ENCODE results near the gene RAC2.
"Not testable (repeated sequence)": the region's sequence is repeated elsewhere in the genome, so short reads cannot be mapped to it uniquely, and the experiment has no call there.

RAC2 gene

DNA sequence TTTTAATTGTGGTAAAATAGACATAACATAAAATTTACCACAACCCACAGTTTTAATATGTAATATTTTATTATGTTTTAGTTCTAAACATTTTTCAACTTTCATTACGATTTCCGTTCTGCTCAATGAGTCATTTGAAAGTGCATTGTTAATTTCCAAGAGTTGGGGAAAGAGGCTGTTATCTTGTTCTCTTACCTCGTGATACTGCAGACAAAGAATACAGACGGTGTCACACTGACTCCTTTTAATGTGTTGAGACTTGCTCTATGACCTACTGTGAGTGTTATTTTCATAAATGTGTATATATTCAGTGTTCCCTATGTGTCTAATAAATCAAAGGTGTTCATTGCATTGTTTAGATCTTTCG is 10.8 kb upstream of the RAC2 start:
- no peak for DNase-seq (ENCODE audit: low spot score)

DNA sequence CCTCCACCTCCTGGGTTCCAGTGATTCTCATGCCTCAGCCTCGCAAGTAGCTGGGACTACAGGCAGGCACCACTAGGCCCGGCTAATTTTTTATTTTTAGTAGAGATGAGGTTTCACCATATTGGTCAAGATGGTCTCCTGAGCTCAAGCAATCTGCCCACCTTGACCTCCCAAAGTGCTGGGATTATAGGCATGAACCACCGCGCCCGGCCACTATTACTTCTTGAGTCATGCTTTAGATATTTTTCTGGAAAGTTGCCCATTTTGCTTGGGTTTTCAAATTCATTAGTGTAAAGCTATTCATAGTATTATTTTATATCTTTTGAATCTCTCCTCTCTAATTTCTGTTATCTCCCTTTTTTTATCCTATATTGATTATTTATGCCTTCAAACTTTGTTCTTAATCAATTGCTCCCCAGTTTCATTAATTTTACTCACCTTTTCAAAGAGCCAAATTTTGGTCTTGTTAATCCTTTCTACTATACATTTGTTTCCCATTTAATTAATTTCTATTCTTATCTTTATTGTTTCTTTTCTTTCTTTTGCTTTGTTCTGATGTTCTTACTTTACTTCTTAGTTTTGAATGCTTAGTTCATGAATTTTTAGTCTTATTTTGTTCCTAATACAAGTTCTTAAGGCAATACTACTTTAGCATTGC is 10.3 kb upstream of the RAC2 start:
- DNase-seq (ENCODE audit: low spot score): peak; percentile 61

DNA sequence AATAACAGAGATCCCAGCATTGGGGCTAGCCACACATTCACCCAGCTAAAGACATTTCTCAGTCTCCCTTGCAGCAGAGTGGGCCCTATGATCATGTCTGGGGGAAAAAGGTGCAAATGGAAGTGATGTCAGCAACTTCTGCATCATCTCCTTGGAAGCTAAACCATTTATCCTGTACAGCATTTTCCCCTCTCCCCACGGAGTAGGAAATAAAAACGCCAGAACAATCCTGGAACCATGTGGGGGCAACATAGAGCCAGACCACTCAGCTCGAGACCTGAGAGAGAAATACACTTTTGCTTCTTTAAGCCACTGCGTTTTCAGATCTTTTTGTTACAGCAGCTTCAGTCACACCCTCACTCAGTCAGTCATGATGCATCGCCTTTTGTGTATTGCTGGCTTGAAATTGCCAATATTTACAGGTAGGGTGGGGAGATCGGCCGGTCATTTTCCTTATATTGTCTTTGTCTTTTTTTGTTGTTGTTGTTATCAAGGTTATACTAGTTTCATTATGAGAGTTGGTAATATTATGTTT is 9.1 kb upstream of the RAC2 start:
- no peak for DNase-seq (ENCODE audit: low spot score)

DNA sequence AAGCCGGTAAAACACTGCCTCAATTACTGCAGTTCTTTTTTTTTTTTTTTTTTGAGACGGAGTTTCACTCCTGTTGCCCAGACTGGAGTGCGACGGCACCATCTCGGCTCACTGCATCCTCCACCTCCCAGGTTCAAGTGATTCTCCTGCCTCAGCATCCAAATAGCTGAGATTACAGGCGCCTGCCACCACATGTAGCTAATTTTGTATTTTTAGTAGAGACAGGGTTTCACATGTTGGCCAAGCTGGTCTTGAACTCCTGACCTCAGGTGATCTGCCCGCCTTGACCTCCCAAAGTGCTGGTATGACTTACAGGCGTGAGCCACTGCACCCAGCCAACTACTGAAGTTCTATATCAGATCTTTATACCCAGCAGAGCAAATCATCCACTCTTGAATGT is 7.8 kb upstream of the RAC2 start:
- not testable (repeated sequence) for DNase-seq (ENCODE audit: low spot score)

DNA sequence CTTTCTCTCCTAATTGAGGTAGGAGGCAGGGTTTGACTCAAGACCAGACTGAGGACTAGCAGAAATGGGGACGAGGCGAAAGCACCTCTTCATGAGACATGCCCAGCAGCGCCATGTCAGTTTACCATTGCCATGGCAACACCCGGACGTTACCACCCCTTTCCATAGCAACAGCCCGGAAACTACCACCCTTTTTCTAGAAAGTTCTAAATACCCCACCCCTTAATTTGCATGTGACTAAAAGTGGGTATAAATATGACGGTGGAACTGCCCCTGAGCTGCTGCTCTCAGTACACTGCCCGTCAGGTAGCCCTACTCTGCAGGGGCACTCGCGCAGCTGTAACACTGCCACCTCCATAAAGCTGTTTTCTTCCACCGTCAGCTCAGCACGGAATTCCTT is 5.9 kb upstream of the RAC2 start:
- DNase-seq (ENCODE audit: low spot score): no peak

DNA sequence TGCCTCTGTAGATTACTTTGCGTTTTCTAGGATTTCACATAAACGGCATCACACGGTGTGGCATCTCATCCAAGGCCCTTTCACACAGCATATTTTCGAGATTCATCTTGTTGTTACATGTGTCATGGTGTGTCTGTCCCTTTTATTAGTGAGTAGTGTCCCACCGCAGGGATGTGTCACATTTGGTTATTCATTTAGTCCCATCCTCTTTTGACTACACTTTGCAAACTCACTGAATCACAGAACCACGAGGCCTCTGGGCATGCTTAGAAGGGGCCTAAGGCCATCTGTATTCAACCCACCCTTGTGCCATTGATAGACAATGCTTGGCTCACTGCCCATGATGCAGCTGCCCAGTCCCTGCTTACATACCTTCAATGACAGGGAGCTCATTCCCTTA is 4.2 kb upstream of the RAC2 start:
- DNase-seq (ENCODE audit: low spot score): peak; percentile 35

DNA sequence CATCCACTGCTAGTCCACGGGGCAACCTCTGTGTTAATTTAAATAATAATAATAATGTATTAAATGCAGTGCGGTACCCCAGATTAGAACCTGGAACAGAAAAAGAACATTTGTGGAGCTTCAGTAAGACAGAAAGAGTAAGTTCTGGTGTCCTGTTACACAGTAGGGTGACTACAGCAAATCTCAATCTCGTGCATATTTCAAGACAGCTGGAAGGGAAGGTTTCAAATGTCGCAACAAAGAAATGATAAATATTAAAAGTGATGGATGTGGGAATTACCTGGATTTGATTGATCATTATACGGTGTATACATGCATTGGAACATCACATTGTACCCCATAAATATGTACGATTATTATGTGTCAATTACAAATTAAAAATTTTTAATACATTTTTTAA is 1.7 kb upstream of the RAC2 start:
- DNase-seq (ENCODE audit: low spot score): no peak

DNA sequence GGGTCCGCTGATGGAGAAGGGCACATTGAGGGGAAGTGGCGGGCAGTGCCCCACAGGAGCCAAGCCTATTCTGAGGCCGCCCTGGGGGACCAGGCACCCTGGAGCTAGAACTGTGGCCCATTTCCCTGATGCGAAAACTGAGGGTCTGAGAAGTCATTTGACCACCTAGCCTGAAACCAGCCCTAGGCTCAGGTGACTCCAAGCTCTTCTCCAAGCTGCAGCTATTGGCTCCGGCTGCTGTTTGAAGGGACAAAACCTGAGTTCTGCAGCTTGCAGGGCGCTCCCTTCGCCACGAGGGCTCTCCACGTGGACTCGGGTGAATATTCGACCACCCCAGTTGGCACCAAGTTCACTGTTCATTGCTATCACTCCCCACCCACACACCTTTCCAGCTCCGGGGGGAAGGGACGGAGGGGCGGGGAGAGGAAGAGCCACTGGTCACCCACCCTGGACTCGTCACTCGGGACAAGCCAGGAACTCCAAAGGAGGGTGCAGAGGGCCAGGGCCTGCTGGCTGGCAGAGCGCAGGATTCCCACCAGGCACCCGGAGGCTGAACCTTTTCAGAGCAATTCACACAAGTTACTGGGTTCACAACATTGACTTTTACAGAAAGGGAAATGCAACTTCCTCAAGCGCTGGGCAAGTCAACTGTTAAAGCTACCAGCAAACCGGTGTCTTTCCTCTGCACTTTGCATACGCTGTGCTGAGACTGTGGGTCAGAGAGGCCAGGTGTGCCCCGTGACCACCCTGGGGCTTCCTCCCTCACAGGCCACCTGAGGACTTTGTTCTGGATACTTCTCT is 1.1 kb upstream of the RAC2 start:
- DNase-seq (ENCODE audit: low spot score): no peak

DNA sequence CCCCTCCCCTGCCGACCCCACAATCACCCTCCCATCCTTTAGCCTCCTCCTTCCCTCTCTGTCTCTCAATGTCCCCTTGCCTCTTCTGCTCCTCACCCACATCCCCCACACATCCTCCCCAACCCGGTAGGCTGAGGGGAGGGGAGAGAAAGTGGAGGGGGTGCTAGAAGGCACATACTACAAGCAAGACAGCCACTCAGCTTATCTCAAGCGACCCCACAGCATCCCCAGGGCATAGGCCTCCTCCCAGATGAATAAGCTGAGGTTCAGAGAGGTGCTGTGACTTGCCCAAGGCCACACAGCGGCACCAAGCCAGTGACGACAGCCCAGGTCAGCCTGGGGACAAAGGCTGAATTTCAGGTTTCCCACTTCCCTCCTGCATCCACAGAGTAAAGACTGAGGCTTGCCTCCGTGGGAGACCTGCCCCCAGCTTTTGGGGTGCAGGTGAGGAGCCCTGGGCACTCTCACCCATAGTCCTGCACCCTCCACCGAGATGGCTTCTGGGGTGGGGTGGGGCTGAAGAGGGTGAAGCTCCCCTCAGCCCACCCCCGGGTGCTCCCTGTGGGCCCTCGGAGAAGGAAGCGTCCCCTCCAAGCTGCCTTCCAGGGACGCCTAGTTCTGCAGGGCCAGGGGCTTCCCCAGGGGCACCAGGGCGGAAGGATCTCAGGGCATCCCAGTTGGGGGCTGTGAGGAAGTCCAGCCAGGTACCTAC is 511 bp downstream of the RAC2 start:
- no peak for DNase-seq (ENCODE audit: low spot score)

DNA sequence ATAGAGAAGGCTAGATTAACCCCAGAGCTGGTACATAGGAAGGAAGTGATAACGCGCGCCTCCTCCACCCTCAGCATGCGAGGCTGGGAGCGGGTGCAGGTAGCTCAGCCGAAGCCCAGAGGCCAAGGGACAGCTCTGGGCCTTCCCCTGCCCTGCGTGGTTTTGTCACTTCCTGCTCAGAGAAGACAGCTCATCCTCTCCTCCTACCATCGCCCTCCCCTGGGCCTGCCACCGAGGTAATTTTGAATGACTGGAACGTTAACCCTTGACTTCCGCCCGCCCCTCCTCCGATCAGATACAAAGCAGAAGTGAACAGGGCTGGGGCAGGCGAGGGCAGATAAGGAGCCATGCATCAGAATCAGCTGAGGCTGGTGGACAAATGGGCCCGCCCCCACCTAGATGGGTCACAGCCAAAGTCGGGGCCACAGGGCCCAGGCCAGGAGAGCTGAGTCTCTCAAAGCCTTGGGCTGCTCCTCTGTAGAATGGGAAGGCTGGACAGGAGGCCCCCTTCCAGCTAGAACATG is 1.6 kb downstream of the RAC2 start:
- DNase-seq (ENCODE audit: low spot score): peak; percentile 50

DNA sequence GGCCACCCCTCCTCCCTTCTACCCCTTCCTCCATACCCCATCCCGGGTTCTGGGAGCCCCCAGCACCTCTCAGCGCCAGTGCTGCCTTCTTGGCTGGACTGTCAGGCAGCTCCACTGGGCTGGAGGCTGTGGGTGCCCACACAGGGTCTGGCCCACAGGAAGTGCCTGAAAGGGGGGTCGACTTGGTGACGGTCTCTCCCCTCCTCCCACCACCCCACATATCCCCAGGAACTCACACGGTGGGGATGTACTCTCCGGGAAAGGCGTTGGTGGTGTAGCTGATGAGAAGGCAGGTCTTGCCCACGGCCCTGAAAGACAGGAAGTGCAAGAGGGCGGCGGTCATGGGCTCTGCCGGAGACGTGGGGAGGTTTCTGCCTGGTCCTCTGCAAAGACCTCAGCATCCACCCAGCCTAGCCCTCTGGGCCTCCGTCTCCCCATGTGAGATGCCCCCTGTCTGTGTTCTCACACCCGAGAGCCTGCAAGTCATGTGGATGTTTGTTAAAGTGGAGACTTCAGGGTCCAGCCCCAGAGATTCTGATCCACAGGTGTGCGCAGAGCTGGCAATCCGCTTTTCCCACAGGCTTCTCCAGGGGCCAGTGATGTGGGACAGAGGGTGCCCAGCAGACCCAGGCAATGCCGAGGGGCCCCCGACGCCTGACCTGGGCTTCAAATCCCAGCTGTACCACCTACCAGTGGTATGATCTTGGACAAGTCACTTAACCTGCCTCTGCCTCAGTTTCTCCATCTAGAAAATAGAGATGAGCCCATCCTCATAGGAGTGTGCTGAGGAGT is 2.5 kb downstream of the RAC2 start:
- no peak for DNase-seq (ENCODE audit: low spot score)

DNA sequence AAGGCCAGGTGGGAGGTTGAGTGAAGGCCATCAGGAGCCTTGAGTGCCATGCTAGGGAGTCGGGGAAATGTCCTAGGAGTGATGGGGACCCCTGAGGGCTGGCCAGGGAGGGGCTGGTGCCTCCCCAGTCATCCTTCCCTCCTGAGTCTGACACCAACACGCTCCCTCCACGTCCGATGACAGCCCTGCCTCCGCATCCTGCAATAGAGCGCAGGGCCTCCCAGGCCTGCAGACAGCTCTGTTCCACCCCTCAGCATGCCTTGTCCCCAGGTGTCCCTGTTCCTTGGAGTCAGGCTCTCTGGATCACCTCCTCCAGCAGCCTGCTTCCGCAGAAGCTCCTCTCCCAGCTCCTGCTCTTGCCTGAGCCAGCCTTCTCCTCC is 3.1 kb downstream of the RAC2 start:
- DNase-seq (ENCODE audit: low spot score): no peak

DNA sequence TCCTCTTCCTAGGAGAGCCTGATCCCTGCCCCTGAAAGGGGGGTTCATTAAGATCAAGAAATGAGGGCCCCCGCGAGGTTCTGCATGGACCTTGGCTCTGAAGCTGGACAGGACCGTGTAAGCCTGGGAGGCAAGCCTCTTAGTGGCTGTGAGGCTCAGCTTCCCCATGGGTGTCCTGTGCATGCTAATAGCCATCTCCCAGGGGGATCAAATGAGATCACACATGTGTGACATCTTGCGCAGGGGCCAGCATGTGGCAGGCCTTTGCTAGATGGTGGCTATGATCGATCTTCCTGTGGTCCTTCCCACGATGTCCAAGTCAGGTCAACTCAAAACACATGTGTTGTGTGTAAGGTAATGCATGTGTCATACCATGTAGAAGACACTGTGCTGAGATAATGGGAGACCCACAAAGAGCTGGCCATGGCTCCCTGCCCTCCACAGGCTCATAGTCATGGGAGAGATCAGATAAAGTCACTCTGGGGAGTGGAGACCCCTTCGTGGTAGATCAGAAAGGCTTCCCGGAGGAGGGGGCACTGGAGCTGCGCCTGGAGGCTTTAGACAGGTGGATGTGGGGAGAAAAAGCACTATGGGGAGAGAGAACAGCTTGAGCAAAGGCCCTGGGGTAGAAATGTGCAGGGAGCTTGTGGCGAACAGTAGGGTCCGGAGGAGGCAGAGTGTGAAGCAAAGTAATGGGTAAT is 3.7 kb downstream of the RAC2 start:
- no peak for DNase-seq (ENCODE audit: low spot score)

DNA sequence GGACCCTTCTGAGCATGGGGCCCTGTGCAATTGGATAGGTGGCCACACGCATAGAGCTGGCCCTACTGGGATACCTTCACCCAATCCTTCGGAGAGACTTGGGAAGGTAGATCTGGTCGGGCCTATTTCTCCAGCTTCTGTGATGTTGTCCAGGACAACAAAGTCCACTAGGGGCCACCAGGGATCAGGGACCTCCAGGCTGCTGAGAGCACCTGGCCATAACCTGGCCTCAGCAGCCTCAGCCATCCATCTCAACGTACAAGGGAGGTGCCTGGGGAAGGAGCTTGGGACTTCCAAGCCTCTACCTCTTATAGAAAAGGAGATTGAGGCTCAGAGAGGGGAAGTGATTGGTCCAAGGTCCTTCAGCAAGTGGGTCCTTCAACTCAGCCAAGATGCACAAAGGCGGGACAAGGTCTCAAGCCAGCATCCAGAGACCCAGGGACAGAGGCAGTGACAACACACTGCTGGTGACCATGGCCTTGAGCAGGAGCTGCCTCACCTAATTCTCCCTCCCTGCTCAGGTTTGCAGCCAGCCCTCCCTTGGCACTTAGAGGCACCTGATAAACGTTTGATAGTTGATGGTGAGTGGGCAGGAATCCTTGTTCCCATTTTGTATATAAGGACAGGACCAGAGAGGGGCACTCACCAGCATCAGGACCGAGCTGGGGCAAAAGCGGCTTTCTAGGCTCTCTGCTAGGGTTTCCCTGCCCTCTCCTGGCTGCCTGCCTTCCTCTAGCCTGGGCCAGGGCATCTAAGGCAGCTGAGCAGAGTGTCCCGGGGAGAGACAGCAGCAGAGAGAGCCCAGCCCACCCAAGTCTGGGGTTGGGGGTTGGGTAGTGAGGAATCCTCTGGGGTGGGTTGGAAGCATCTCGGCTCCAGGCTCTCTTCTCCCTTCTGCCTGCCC is 4.5 kb downstream of the RAC2 start:
- DNase-seq (ENCODE audit: low spot score): no peak

DNA sequence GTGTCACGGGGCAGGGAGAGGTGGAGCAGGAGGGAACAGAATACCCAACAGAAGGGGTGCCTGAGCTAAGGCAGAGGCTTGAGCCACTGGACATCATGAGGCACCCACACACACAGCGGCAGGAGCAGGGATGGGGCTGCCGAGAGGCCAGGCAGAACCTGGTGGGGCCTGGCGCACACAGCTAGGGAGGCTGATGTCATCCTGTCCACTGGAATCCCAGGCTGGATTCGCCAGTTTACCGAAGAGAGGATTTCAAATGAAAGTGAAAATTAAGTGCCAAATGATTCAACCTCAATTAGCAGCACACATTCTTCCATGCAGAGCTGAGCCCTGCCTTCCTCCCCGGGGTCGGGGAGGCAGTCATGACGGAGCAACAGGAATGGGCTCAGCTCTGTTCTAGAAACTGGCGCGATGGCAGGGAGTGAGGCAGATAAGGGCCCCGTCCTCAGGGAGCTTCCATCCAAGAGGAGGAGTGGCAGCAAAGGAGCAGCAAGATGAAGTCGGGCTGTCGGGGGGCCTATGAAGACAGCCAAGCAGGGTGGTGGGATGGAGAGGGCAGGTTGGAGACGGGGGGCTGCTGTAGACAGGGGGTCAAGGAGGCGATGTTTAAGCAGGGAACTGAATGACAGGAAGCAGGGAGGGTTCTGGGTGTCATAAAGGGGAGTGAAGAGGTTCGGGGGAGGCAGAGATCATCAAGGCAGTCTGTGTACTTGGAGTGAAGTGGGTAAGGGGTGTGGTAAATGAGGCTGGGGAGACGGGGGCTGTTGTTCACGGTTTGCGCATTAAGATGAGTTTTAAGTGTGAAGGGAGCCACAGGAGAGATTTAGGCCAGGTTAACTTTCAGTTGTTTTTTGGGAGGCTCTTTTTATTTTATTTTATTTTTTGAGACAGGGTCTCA is 6.4 kb downstream of the RAC2 start:
- DNase-seq (ENCODE audit: low spot score): no peak

DNA sequence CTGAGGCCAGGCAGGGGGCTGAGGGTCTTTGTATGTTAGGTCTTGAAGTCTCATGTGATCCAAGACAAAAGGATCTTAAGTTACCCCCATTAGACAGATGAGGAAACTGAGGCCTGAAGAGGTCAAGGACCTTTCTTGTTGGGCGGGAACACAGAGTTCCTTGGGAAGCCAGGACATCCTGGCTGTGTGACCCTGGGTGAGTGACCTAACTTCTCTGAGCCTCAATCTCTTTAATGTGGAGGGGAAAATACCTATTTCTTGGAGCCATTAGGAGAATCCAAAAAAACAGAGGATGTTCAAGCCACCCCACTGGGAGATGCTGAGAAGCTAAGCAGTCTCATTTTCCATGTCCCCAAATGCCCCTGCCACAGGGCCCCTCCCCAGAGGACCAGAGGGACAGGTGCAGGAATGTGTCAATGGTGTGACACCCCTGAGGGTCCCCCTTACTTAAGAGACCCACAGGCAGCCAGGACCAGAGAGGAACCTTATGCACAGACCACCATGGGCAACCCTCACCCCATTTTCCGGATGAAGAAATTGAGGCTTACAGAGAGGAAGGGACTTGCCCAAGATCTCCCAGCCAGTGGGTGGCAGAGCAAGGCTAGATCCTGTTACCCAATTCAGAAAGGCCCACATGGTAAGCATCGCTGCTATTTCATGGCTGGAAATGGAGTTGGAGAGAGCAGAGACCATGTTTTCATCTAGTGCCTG is 8.0 kb downstream of the RAC2 start:
- DNase-seq (ENCODE audit: low spot score): no peak

DNA sequence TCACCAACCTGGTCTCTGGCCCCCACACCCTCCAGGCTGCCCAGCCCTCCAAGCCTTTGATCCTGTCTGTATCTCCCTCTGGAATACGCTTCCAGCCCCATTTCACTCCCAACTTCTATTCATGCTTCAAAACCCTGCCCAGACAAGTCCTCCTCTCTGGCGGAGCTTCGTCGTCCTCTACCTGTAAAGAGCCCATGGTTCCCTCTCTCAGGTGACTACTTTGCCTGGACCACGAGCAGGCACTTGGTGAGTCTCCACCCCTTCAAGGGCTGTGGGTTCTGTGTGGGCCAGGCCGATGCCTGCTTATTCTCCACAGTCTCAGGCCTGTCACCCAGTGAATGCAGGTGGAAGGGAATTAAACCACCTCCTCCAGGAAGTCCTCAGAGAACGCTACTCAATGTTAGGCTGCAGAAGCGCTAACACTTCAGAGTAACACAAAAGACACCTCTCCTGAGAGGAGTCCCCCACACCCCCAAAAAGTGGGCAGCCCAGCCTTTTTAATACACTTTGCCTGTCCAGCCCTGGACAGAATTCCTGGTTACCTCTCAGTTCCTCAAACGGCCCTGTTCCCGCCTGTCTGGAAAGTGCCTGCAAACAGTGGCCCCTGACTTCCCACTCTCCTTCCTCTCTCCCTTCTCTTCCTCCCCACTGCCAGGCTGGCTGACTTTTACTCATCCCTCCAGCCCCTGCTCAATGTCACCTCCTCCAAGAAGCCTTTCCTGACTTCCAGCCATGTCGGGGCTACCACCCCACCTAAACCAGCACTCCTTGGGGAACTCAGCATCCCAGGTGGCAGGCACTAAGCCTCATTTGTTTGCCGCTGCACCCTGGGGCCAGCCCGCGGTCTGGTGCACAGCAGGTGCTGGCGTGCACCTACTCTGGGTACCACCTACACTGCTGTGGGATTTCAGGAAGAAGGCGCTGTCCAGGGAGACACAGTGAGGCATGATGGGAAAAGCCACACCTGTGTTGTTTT is 9.0 kb downstream of the RAC2 start:
- no peak for DNase-seq (ENCODE audit: low spot score)
